AG04449 (cell line): ENCODE measurements around the gene CBX6.

Experiments
- CTCF ChIA-PET: fragments of 350-600 bp; formaldehyde crosslinking; extraction: SDS; loops from one replicate; lab custom pipeline; 2021; ENCODE audit warnings: antibody characterized with exemption; lab: Yijun Ruan, JAX
- POLR2A ChIA-PET: fragments of 400-600, 350-600 bp; formaldehyde crosslinking; extraction: SDS; loops from one replicate; lab custom pipeline; 2020; ENCODE audit warnings: antibody characterized with exemption, inconsistent platforms; lab: Yijun Ruan, JAX
- DNase-seq: peaks from one replicate; pipeline ENCODE4 v3.0.0-alpha.2; 2010; ENCODE audit warnings: low read depth, low spot score
- H3K4me3 ChIP-seq: 2 replicates; pipeline ENCODE4 v1.5.1; 2011; ENCODE audit warnings: low read depth, mild to moderate bottlenecking, control low read depth, low read length
- TF ChIP-seq, protein P1 (sequence below): IDR thresholded peaks from one replicate; pipeline ENCODE4 v1.5.1; 2011; ENCODE audit warnings: mild to moderate bottlenecking, moderate library complexity, low read length, control low read depth, inconsistent platforms; ENCODE audit not compliant: insufficient read depth; ENCODE audit errors: missing control alignments

CBX6 gene

DNA sequence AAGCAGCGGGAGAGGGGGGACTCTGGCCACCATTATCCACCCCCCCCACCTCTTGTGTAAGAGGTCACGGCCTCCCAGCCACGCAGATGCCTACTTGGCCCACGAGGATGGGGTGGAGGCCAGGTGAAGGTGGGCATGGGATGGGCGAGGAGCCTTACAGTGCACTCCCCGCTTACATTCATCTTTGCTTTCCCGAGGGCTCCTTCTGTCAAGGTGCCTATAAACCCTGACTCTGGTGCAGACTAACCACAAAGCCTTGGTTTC lies 41.2 kb downstream of the CBX6 start:
- TF ChIP-seq, protein P1, sequence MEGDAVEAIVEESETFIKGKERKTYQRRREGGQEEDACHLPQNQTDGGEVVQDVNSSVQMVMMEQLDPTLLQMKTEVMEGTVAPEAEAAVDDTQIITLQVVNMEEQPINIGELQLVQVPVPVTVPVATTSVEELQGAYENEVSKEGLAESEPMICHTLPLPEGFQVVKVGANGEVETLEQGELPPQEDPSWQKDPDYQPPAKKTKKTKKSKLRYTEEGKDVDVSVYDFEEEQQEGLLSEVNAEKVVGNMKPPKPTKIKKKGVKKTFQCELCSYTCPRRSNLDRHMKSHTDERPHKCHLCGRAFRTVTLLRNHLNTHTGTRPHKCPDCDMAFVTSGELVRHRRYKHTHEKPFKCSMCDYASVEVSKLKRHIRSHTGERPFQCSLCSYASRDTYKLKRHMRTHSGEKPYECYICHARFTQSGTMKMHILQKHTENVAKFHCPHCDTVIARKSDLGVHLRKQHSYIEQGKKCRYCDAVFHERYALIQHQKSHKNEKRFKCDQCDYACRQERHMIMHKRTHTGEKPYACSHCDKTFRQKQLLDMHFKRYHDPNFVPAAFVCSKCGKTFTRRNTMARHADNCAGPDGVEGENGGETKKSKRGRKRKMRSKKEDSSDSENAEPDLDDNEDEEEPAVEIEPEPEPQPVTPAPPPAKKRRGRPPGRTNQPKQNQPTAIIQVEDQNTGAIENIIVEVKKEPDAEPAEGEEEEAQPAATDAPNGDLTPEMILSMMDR: no peak
- H3K4me3 ChIP-seq: no peak overlapping the region
- ChIA-PET POLR2A (no interaction called here), CTCF (no interaction called here)
- no peak for DNase-seq

DNA sequence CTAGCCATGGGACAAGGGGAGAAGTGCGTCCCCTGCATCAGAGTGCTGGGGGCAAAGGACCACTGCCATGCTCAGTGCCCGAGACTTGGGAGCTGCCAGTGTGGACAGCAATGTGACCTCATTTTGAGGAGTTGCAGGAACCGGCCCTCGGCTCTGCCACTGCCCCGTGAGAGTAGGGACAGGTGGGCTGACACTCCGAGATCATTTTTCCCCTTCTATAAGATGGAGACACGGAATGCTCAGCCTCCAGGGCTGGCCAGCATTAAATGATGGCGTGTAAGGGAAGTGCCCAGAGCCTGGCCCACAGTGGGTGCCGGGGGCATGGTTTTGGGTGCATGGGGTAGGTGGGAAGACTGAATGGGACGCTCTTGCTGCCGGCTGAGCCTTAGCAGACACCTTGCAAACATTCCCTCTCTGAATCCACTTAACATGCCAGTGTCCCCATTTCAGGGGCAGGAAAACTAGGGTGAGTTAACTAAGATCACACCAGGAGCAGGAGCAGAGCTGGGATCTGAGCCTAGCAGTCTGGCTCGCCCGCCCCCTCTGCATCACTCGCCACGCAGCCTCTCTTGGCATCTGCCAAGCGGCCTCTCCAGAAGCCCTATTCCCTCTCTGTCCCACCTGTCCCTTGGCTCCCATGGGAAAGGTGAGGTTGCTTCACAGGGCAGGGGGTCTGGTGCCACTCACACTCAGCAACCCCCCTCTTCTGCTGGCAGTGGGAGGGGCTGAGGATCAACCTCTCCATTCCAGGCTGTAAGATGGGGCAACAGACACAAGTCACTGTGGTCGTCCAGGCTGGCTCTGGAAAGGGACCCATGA lies 41.8 kb downstream of the CBX6 start:
- TF ChIP-seq, protein P1: no peak
- ChIA-PET CTCF (interaction anchor here (1.0 kb wide), 1 partner anchor 61 kb away, joined by 4 read pairs; no protein-coding TSS in a partner anchor), POLR2A (no interaction called here)
- H3K4me3 ChIP-seq: no peak overlapping the region
- DNase-seq: no peak

DNA sequence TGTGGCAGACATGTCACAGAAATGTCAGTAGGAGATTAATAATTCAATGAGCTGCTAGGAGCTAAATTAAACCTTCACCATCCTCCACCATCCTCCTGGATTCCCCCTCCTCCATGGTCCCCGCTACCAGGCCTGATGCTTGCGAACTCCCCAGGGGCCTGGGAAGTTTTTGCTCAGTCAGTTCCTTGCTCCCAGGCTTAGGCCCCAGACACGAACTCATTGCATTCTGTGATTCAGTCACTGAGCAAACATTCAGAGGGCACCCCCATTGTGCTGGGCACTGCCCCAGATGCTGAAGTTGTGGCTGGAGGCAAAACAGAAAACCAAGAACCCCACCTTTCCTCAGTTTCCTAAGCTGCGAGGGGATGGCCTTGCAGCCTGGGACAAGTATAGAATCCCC lies 42.5 kb downstream of the CBX6 start:
- TF ChIP-seq, protein P1: no peak
- H3K4me3 ChIP-seq: no peak overlapping the region
- no peak for DNase-seq
- ChIA-PET CTCF (interaction anchor here (1.0 to 1.7 kb wide), 2 partner anchors 40 to 60 kb away, joined by 4 to 8 read pairs; no protein-coding TSS in a partner anchor), POLR2A (no interaction called here)

DNA sequence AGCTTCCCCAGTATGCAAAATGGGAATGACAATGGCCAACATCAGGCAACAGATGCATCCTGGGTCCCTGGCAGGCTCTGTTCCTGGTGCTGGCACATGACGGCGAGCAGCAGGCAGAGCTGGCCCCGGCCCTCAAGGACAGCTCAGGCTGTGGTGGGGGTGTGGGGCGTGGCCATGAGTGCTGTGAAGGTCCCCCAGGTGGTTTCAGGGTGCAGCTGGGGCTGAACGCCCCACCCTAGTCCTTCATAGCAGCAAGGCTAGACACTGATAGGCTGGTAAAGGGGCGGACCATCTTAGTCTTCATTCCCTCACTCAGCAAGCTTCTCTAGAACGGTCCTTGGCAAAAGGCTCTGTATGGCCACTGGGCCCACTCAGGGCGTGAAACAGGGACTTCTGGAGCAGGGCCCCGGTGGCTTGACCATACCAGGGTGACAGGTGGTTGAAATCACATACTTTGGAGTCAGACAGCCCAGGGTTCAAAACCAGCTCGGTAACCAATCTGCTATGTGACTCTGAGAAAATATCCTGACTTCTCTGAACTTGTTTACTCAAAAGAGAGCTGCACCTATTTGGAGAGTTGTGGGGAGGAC lies 43.3 kb downstream of the CBX6 start:
- CTCF ChIA-PET: interaction anchor here (1.0 to 1.7 kb wide), 2 partner anchors 40 to 60 kb away, joined by 4 to 8 read pairs; no protein-coding TSS in a partner anchor

DNA sequence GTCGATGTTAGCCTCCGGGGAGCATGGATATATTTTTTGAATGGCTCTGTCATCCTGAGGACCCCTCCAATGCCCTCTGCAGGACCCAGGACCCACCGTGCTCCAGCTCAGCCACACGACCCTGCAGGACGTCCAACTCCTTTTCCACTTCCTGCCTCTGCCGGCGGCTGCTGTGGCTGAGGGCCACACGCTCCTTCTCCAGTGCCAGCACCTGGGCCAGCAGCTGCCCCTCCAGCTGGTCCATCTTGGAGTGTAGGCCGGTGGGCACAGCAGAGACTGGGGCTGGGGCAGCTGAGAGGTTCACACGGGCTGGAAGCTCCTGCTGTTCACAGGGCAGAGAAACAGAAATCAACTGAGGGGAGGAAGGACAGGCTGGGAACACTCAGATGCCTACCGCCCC lies 43.8 kb downstream of the CBX6 start:
- CTCF ChIA-PET: interaction anchor here (0.7 to 1.7 kb wide), 2 partner anchors 15 to 41 kb away, joined by 3 to 8 read pairs; no protein-coding TSS in a partner anchor
- TF ChIP-seq, protein P1: no peak
- POLR2A ChIA-PET: no interaction called here
- DNase-seq: no peak
- no peak overlapping the region for H3K4me3 ChIP-seq

More for the DNA sequence above, 43.3 kb downstream of the CBX6 start:
- TF ChIP-seq, protein P1: no peak
- DNase-seq: no peak
- POLR2A ChIA-PET: no interaction called here
- H3K4me3 ChIP-seq: no peak overlapping the region

DNA sequence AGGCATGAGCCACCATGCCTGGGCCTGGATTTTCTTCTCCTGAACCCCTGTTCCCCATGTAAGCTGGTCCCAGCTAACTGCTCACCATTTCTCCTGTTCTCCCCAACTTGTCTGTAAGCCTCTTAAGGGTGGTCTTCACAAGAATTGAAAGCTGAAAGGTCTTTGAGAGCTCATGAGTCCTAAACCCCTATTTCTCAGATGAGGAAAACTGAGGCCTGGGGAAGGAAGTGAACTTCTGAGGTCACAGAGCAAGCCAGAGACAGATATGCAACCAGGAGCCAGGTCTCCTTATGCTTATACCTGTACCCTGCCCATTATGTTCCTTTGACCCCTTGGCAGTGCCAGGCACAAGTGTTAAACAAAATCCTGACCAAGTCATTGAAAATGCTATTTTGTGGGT lies 44.5 kb downstream of the CBX6 start:
- CTCF ChIA-PET: interaction anchor here (0.9 to 1.4 kb wide), 3 partner anchors 11 to 176 kb away, joined by 3 to 4 read pairs (median 3); no protein-coding TSS in a partner anchor
- TF ChIP-seq, protein P1: no peak
- H3K4me3 ChIP-seq: no peak overlapping the region
- no peak for DNase-seq
- POLR2A ChIA-PET: no interaction called here
